Stimulated activated CD4-positive, alpha-beta T cell treated with anti-CD3 and anti-CD28 coated beads, Interleukin-1b, Interleukin-23, amount 100 ng/mL, for 4 hours (primary cell): ENCODE data around the gene ABCF2.

Experiments used
- DNase-seq, 2 donors: peaks; one replicate each; pipeline ENCODE4 v3.0.0-alpha.2; 2020; ENCODE audit warnings: low read depth in 2 of 2

Gene ABCF2

GRCh38 chr7:151252961-151253711, 26.1 kb upstream of the ABCF2 start:
- no peak for DNase-seq

- DNase-seq = no peak
These were observed 25.5 kb upstream of the ABCF2 start for GRCh38 chr7:151252561-151252835.

- DNase-seq = no peak
These were observed 24.9 kb upstream of the ABCF2 start for GRCh38 chr7:151251689-151252560.

GRCh38 chr7:151251328-151251688, 24.3 kb upstream of the ABCF2 start:
- DNase-seq = no peak

- no peak for DNase-seq
These were observed 23.5 kb upstream of the ABCF2 start for GRCh38 chr7:151250181-151251132.

- DNase-seq = no peak
These were observed 22.7 kb upstream of the ABCF2 start for GRCh38 chr7:151249732-151250072.

- DNase-seq = no peak
These were observed 22.2 kb upstream of the ABCF2 start for GRCh38 chr7:151249034-151249731.

- no peak for DNase-seq
These were observed 21.5 kb upstream of the ABCF2 start, which contains the start of gene SMARCD3 for GRCh38 chr7:151248346-151249033. SMARCD3 (minus strand) TSS chr7:151248694; CDS start chr7:151248562, 132 bp downstream.

GRCh38 chr7:151247611-151248345, 20.8 kb upstream of the ABCF2 start:
- DNase-seq = no peak

GRCh38 chr7:151246851-151247580, 20.0 kb upstream of the ABCF2 start:
- no peak for DNase-seq

GRCh38 chr7:151246102-151246850, 19.3 kb upstream of the ABCF2 start:
- DNase-seq = no peak

GRCh38 chr7:151245360-151246101, 18.5 kb upstream of the ABCF2 start:
- DNase-seq = peak in 1 of 2 donors; percentile 60

GRCh38 chr7:151244841-151245346, 17.9 kb upstream of the ABCF2 start:
- DNase-seq = no peak

- DNase-seq = no peak
These were observed 17.3 kb upstream of the ABCF2 start for GRCh38 chr7:151244196-151244840.

- no peak for DNase-seq
These were observed 16.6 kb upstream of the ABCF2 start for GRCh38 chr7:151243408-151244195.

GRCh38 chr7:151243045-151243349, 16.0 kb upstream of the ABCF2 start:
- DNase-seq = no peak
